Measurements from ENCODE around the gene ATP6AP1. TPM values are rescaled to one million over a fixed set of nuclear protein-coding genes. Genes with fewer than 3 reads are reported as not detected.

ATP6AP1 gene
- total and polyA plus RNA-seq, 2 of the 13 experiments (the other 11 are each of a cell fraction or from before 2014, with no cell fraction given) = 56.7 to 110 TPM

DNA sequence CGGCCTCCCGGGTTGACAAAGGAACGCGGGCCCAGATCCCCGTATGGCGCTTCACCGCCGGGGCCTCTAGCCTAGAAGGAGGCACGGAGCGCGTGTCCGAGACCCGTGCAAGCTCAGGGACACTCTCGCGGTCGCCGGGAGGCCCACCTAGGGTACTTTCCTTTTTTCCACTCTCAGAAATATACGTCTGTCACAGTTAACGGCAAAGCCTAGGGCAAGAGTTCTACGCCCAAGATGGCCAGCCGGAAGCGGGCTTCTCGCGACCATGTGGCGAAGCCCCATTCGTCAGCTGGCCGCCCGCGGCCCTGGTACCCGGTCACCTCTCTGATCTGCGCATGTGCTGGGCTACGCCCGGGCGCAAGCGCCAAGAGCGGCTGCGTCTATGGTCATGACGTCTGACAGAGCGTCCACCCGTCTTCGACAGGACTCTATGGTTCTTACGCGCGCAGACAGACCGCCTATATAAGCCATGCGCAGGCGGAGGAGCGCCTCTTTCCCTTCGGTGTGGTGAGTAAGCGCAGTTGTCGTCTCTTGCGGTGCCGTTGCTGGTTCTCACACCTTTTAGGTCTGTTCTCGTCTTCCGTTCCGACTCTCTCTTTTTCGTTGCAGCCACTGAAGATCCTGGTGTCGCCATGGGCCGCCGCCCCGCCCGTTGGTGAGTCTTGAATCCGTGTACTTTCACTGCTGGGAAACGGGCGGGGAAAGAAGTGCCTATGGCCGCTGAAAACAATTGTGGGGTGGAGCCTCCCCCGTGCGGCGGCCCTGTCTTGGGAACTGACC lies 30.4 kb upstream of the ATP6AP1 start, which contains the start of gene RPL10 (continued):
- TF ChIP-seq, protein P1, sequence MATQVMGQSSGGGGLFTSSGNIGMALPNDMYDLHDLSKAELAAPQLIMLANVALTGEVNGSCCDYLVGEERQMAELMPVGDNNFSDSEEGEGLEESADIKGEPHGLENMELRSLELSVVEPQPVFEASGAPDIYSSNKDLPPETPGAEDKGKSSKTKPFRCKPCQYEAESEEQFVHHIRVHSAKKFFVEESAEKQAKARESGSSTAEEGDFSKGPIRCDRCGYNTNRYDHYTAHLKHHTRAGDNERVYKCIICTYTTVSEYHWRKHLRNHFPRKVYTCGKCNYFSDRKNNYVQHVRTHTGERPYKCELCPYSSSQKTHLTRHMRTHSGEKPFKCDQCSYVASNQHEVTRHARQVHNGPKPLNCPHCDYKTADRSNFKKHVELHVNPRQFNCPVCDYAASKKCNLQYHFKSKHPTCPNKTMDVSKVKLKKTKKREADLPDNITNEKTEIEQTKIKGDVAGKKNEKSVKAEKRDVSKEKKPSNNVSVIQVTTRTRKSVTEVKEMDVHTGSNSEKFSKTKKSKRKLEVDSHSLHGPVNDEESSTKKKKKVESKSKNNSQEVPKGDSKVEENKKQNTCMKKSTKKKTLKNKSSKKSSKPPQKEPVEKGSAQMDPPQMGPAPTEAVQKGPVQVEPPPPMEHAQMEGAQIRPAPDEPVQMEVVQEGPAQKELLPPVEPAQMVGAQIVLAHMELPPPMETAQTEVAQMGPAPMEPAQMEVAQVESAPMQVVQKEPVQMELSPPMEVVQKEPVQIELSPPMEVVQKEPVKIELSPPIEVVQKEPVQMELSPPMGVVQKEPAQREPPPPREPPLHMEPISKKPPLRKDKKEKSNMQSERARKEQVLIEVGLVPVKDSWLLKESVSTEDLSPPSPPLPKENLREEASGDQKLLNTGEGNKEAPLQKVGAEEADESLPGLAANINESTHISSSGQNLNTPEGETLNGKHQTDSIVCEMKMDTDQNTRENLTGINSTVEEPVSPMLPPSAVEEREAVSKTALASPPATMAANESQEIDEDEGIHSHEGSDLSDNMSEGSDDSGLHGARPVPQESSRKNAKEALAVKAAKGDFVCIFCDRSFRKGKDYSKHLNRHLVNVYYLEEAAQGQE (IDR thresholded peaks at IDR 0.05; ENCODE audit: borderline replicate concordance in 1 of 2, low read depth in 1 of 2, low read length in 2 of 2) = peak in 1 of 2 experiments; percentile 72; a peak in 1 of 4 replicates
- no peak for TF ChIP-seq ARHGAP35 (CRISPR knock-in tag; IDR thresholded peaks at IDR 0.05; ENCODE audit: borderline replicate concordance)
- TF ChIP-seq ZBTB1 (CRISPR knock-in tag; IDR thresholded peaks at IDR 0.05; ENCODE audit: borderline replicate concordance) = no peak
- TF ChIP-seq NFYC (CRISPR knock-in tag; IDR thresholded peaks at IDR 0.05) = peak; percentile 73
- peak; percentile 53; the same call in 1 of the 2 replicates for TF ChIP-seq ZC3H13 (CRISPR knock-in tag; IDR thresholded peaks at IDR 0.05)
- no peak for TF ChIP-seq NR2F6 (IDR thresholded peaks at IDR 0.05)
- TF ChIP-seq NR2F6 (CRISPR knock-in tag; IDR thresholded peaks at IDR 0.05) = no peak
- no peak for TF ChIP-seq SOX13 (IDR thresholded peaks at IDR 0.05)
- TF ChIP-seq SOX13 (CRISPR knock-in tag; conservative IDR thresholded peaks at IDR 0.05 in 1 of 2, IDR thresholded peaks at IDR 0.05 in 1 of 2) = no peak; a peak in 1 of 4 replicates
- TF ChIP-seq SMARCE1 (IDR thresholded peaks at IDR 0.05; ENCODE audit: borderline replicate concordance) = no peak
- peak; percentile 84 for TF ChIP-seq RBFOX2 (IDR thresholded peaks at IDR 0.05; ENCODE audit: low read depth, low read length)
- peak; percentile 24 for TF ChIP-seq TEAD3 (CRISPR knock-in tag; optimal IDR thresholded peaks at IDR 0.05; ENCODE audit: borderline replicate concordance)
- no peak for TF ChIP-seq JUND (CRISPR knock-in tag; IDR thresholded peaks at IDR 0.05)
- TF ChIP-seq ZNF331 (CRISPR knock-in tag; IDR thresholded peaks at IDR 0.05) = peak; percentile 73
- TF ChIP-seq, protein P2, sequence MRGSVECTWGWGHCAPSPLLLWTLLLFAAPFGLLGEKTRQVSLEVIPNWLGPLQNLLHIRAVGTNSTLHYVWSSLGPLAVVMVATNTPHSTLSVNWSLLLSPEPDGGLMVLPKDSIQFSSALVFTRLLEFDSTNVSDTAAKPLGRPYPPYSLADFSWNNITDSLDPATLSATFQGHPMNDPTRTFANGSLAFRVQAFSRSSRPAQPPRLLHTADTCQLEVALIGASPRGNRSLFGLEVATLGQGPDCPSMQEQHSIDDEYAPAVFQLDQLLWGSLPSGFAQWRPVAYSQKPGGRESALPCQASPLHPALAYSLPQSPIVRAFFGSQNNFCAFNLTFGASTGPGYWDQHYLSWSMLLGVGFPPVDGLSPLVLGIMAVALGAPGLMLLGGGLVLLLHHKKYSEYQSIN (CRISPR knock-in tag; IDR thresholded peaks at IDR 0.05; ENCODE audit: borderline replicate concordance) = no peak
- no peak for TF ChIP-seq MBNL3 (CRISPR knock-in tag; conservative IDR thresholded peaks at IDR 0.05)
- TF ChIP-seq, protein P3, sequence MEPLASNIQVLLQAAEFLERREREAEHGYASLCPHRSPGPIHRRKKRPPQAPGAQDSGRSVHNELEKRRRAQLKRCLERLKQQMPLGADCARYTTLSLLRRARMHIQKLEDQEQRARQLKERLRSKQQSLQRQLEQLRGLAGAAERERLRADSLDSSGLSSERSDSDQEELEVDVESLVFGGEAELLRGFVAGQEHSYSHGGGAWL (CRISPR knock-in tag; IDR thresholded peaks at IDR 0.05) = no peak
- TF ChIP-seq, protein P4, sequence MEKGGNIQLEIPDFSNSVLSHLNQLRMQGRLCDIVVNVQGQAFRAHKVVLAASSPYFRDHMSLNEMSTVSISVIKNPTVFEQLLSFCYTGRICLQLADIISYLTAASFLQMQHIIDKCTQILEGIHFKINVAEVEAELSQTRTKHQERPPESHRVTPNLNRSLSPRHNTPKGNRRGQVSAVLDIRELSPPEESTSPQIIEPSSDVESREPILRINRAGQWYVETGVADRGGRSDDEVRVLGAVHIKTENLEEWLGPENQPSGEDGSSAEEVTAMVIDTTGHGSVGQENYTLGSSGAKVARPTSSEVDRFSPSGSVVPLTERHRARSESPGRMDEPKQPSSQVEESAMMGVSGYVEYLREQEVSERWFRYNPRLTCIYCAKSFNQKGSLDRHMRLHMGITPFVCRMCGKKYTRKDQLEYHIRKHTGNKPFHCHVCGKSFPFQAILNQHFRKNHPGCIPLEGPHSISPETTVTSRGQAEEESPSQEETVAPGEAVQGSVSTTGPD (CRISPR knock-in tag; IDR thresholded peaks at IDR 0.05) = no peak
- peak; percentile 74 for TF ChIP-seq KLF6 (CRISPR knock-in tag; IDR thresholded peaks at IDR 0.05)
- no peak for TF ChIP-seq ZFP90 (CRISPR knock-in tag; IDR thresholded peaks at IDR 0.05; ENCODE audit: borderline replicate concordance)
